Activated CD4-positive, alpha-beta T cell treated with anti-CD3 and anti-CD28 coated beads, Interleukin-10, Interleukin-2, amounts not matched to agents 100 ng/mL and 50 ng/mL, durations not matched to agents 16 hours and 8 hours (primary cell): Measurements from ENCODE around the gene BCR.

Experiments
- DNase-seq: peaks from one replicate; pipeline ENCODE4 v3.0.0-alpha.2; 2020

Gene BCR

GRCh38 chr22:23277583-23278295, 97.4 kb downstream of the BCR start:
- DNase-seq: no peak

- peak; percentile 48 for DNase-seq
Measured at GRCh38 chr22:23278883-23279675, 98.8 kb downstream of the BCR start.

DNA sequence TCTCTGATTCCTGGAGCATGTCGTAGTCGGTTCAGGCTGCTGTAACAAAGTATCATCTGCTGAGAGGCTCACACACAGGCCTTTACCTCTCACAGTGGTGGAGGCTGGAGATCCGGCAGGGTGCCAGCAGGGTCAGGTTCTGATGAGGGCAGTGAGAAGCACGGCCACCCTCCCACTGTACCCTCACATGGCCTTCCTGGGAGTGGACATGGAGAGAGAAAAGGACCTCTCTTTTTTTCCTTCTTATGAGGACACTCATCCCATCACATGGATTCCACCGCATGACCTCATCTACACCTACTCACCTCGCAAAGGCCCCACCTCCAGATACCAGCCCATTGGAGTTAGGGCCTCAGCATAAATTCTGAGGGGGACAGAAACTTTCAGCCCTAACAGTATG, 99.5 kb downstream of the BCR start:
- DNase-seq: no peak

DNA sequence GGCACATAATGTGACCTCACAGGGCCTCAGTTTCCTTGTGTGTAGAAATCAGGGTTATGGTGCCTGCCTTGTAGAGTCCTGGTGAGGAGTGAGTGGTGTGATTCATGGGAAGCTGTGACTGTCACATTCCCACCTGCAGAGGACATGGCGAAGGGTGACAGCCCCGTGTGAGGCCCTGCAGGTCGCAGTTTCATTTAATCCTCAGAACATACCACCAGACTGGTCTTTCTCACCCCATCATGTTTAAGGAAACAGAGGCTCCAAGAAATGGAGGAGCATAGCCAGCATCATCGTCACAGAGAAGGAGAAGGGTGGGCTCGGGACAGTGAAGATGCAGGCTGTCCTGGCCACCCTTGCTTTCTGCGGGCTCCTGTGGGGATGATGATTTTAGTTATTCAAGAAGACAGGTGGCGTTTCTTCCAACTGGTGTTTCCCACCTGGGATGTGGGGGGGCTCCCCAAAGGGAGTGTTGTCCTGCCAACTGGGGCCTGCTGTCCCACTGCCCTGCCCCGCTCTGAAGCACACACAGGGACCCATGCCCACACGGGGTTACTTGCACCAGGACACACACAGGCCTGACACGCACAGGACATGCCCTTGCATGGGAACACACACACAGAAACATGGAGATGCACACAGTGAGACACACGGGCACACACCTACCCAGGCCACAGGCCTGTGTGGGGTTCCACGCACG, 100.2 kb downstream of the BCR start:
- DNase-seq: no peak

DNA sequence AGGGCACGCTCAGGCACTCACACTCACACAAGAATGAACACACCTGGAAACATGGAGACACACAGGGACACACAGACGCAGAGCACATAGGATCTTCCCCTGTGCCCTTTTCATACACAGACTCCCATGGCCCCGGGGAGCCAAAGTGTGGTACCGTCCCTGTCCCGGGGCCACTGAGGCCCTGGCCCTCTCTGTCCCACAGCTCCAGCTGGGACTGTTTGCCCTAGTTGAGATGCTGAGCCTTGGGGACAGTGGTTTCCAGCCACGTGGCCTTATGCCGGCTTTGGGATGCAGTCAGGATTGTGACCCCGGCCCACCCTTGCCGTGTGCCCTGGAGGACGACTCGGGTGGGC, 100.7 kb downstream of the BCR start:
- no peak for DNase-seq

- DNase-seq: peak; percentile 83
Measured at GRCh38 chr22:23281406-23282088, 101.2 kb downstream of the BCR start.

- DNase-seq: no peak
Measured at GRCh38 chr22:23282089-23282501, 101.8 kb downstream of the BCR start.

- DNase-seq: no peak
Measured at GRCh38 chr22:23282516-23282915, 102.2 kb downstream of the BCR start.

- no peak for DNase-seq
Measured at GRCh38 chr22:23282986-23283385, 102.7 kb downstream of the BCR start.

- no peak for DNase-seq
Measured at GRCh38 chr22:23283591-23284503, 103.5 kb downstream of the BCR start.

DNA sequence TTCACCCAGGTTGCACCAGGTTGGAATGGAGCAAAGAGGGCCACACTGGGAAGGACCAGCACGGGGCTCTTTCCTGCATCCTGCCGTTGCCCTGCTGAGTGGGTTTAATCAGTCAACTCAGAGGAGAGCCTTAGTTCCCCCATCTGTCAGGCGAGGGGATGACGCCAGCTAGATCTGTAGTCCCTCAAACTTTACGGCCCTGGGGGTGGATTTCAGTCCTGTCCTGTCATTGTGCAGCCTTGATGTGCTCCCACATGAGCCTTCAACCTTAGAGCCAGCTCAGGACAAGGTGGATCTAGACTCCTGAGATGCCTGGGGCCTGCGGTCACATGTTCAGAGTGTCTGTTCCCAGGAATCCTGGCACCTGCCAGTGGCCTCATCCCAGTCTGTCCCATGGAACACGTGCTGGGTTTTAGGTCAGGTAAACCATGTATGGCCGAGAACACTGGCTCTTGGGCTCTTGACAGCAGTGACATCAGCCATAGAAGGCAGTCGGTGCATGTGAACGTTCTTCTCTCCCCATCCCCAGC, 104.3 kb downstream of the BCR start:
- DNase-seq: no peak

DNA sequence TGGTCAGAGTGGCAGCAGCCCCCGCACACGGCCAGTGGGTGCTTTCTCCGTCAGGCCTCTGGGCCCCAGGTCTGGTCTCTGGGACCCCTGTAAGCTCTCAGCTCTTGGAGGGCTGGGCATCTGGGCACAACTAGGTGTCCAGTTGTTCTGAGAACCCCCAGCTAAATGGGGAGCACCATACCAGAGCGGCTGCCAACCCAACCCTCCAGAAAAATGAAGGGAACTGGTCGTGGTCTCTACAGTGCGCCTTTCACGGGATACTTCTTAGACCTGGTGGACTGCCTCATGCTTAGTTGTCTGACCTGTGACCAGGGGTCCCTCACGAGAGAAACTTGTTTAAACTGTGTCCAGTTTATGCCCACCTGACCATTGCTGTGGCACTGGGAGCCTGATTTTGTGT, 104.9 kb downstream of the BCR start:
- no peak for DNase-seq

DNA sequence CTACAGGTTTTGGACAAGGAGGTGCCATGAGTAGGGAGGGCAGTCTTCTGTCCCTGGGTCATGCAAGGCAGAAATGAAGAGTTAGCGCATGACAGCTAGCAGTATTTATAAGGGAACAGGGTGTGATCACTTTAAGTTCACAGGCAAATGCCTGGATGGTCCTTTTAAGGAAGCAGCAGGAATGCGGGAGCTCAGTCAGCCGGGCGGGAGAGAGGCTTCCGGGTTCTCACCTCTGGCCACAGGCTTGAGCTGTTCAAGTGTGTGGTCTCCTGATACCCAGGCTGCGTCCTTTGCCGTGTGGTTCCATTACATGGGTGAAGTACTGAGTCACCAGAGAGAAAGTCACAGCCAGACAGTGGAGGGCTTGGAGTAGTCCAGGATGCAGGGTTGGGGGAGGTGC, 105.4 kb downstream of the BCR start:
- DNase-seq: no peak

DNA sequence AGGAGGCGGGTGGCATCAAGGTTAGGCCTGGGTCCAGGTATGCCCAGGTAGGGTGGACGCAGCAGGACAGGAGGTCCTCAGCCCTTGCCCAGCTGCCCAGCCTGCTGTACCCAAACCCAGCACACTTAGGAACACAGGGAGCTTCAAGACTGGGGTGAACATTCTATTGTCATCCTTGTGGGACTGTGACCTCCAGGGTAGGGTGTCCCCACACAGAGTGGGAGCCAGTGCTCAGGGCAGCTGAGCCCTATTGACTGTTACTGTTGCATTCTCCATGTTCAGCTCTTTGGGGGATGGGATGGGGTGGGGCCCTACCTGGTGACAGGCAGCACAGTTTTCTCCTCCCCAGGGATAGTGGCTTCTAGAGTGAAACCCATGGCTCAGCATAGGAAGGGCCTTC, 106.0 kb downstream of the BCR start:
- DNase-seq: no peak

DNA sequence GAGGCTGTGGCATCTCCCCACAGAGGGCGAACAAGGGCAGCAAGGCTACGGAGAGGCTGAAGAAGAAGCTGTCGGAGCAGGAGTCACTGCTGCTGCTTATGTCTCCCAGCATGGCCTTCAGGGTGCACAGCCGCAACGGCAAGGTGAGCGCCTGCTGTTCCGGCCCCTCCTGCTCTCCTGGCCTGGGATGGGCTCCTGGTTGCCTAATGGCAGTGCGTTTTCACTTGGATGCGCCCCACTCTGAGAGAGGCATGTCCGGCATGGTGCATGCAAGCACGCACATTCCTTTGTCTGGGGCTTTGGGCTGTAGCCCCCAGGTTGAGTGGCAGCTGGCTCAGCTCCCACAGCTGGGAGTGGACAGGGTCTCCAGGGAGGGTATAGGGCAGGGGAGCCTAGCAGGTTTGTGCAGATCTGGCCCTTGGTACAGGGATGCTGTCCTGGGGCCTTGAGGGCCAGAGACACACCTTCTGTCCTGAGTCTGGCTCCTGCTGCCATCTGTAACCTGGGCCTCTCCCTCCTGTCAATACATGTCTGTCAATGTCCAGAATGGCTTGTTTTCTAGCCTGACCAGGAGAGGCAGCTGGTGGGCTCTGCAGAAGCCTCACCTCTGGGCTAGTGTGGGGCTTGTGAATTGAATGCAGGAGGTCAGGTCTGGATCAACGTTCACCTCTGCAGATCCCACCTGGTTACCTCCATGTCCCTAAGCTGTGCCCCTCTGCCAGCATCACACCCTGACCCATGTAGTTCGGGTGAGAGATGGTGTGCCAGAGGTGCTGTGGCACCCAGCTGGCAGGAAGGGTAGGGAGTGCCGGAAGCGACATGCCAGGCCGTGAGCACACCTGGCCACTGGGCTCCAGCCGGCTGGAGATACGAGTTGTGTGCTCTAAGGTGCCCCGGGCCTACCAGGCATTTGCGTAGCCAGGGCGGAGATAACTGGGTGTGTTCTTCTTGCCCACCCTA, 107.1 kb downstream of the BCR start:
- DNase-seq: no peak

DNA sequence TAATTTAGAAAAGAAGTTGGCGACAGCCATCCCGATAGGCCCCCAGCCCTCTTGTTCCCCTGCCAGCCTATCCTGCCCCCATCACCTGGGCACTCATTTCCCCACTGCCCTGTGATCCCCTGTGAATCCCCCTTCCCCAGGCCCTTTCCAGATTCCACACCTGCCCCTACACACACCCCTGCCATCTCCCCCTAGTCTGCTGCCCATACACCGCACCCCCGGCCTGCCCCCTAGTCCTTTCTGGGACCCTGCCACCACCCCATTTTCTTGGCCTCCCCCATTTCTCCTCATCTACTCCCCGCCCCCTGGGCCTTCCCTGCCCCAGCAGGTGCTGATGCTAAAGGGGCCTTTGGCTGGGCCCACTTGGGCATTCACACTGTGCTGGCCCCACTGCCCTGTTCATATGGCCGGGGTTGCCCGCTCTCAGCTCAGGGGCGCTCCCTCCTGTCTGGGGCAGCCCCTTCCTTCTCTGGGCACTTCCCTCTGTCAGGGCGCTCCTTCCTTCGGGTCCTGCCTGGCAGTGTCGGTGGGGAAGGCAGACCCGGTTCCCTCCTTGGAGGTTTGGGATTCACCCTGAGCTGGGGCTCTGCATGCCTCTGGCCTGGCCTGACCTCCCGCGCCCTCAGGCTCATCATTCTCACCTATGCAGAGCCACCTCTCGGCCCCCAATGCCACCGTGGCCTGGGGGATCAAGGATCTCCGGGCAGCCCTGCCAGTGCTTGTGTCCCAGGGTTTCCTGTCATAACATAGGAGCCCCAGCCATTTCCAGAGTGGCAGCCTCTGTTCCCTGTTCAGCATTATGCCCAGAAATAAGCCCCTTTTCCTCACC, 108.2 kb downstream of the BCR start:
- DNase-seq: no peak

GRCh38 chr22:23289130-23289503, 108.8 kb downstream of the BCR start:
- DNase-seq: no peak

- DNase-seq: peak; percentile 64
Measured at GRCh38 chr22:23289851-23290724, 109.8 kb downstream of the BCR start.
